A549 treated with Mapracorat at 1 μM for 4 hours (cell line): ENCODE measurements around the gene RFT1. TPM values are rescaled to one million over a fixed set of nuclear protein-coding genes. Genes with fewer than 3 reads are reported as not detected.

ENCODE experiments used
- total RNA-seq: library from RNA; stranded (reverse); fragments of 200-300 nt; extraction: Qiagen RNA extraction; gene quantifications from 5 replicates; pipeline ENCODE4 v1.2.3, GENCODE V29; 2022

Gene RFT1, protein sequence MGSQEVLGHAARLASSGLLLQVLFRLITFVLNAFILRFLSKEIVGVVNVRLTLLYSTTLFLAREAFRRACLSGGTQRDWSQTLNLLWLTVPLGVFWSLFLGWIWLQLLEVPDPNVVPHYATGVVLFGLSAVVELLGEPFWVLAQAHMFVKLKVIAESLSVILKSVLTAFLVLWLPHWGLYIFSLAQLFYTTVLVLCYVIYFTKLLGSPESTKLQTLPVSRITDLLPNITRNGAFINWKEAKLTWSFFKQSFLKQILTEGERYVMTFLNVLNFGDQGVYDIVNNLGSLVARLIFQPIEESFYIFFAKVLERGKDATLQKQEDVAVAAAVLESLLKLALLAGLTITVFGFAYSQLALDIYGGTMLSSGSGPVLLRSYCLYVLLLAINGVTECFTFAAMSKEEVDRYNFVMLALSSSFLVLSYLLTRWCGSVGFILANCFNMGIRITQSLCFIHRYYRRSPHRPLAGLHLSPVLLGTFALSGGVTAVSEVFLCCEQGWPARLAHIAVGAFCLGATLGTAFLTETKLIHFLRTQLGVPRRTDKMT
- total RNA-seq = 19.7 to 27.9 TPM (median 27.0 TPM) in 5 replicates

DNA sequence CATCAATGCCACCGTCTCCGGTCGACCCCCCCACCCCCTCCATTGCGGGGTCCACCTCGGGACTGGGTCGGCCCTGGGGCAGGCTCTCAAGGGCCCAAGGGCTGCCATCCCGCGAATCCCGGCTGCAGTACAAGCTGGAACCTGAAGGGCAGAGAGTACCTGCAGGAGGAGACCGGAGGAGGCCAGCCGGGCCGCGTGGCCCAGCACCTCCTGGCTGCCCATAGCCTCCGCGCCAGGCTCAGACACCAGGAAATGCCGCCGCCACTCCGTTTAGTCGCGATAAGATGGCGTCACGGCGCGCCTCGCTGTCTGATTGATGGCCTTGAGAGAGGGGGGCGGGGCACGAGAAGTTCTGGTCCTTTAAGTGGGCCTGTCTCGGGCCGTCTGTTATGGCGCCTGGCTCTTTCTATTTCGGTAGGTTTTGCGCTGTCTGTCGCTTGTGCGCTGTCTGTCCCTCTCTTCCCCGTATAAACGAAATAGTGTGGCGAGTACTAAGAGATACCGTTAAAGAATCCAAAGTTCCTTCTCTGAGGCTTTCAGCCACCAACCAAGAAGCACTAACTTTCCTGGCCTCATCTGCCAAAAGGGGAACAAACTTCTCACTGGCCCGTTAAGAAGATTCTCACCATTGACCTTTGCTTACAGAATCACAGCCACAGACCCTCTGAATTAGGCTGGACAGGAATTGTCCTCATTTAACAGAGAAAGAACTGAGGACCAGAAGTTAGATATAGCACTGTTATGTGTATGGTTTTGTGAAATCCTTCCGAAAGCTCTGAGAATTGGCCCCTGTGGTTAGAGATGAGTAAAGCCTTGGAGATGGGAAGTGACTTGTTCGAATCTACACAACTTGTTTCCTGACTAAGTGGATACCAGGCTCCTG, at the start of gene RFT1:
Gene RFT1 (minus strand): TSS at position 257 of the 883 bp plus-strand sequence. CDS start 35 bp downstream, at position 222.

DNA sequence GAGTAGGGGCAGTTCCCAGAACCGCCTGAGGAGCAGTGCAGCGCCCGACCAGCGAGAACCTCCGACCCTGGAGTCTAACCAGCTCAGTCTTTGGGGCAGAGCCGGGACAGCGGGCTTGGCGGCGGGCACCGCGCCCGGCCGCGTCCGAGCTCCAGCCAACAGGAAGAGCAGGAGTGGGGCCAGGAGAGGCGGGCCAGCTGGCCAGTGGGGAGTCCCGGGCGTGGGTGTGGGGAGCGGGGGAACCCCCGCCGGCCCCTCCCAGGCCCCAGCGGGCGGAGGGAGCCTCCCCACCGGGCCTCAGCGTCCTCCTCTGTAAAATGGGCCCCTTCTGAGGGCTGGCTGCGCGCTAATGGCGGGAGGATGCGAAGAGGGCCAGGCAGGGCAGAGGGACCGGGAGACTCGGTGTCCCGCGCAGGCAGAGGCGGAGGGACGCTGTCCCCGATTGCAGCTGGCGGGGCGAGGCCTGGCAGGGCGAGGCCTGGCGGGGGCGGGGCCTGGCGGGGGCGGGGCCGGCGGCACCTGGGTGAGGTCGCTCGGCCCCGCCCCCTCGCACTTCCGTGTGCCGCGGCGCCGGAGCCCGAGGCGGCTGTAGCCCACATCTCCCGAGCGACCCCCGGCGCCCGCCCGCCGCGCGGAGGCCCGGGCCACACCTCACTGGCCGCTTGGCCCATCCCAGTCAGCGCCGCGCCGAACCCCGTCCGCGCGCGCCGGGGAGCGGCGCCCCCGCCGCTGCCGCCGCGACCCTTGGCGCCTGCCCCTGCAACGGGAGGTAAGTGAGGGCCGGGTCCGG, 30.6 kb upstream of the RFT1 start, which contains the start of gene PRKCD:
Gene PRKCD (plus strand): TSS at position 550 of the 790 bp plus-strand sequence. CDS start 17,214 bp downstream, outside the sequence.

DNA sequence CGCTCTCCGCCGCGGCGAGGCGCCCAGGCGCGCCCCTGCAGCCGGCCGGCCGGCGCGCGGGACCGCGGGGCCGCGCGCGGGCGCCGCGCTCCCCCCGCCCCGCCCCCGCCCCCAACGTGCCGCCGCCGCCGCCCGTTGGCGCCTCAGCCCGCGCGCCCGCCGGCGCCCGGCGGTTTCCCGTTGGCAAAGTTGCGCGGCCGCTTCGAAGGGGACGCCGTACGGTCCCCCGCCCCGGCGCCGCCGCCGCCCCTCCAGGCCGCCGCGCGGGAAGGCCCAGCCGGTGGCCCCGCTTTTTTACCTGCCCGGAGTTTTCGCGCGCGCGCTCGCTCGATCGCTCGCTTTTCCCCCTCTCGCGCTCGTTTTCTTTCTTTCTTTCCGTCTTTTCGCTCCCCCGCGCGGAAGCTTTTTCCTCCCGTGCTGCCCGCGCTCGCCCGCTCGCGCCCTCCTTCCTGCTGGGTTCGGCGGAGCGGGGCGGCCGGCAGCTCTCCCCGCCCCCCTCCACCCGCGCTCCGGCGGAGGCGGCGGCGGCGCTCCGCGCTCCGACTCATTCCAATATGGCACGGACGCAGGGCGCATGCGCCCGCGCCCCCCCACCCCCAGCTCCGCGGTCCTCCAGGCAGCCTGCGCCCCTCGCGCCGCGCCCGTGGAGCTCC, 84.6 kb downstream of the RFT1 start, which contains the start of gene SFMBT1:
Gene SFMBT1 (minus strand): TSS at position 556 of the 653 bp plus-strand sequence. CDS start 76,945 bp downstream, outside the sequence.

Other genes starting within 250 kb of the RFT1 start
- 6.1 to 8.3 TPM (median 7.5 TPM) in 5 replicates for gene STIMATE, start 232.9 kb downstream of the RFT1 start, total RNA-seq
- 7.3 to 9.5 TPM (median 8.2 TPM) in 5 replicates for gene SFMBT1, start 84.4 kb downstream of the RFT1 start, total RNA-seq
- 36.4 to 48.1 TPM (median 44.1 TPM) in 5 replicates for gene PRKCD, start 30.8 kb upstream of the RFT1 start, total RNA-seq
- gene TKT, start 125.6 kb upstream of the RFT1 start, total RNA-seq = 1,609 to 2,106 TPM (median 2,016 TPM) in 5 replicates
- 5.7 to 7.7 TPM (median 6.9 TPM) in 5 replicates for gene DCP1A, start 217.1 kb upstream of the RFT1 start, total RNA-seq